Activated effector memory CD4-positive, alpha-beta T cell treated with anti-CD3 and anti-CD28 coated beads, Interleukin-2, amount 50 U/mL, for 16 hours (primary cell): ENCODE data around the gene DNAJB9.

Experiments
- DNase-seq: peaks from one replicate; pipeline ENCODE4 v3.0.0-alpha.2; 2020

DNAJB9 gene

DNA sequence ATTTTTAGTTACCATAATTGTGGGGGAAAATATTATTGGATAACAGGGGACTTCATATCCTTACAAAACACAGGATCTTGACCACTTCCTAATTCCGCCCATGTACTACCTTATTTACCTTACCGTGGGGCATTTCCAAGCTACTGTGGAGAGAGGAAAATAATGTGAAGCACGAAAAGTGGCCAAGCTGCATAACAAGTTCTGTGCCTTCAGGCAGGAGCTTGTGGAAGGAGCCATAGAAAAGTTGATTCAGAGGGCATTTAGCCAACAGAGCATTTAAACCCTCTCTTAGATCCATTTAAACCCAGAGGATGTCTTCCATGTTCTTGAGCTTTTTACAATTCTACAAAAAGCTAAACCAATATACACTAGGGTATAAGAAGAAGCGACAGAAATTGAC lies 41.6 kb downstream of the DNAJB9 start:
- no peak for DNase-seq

DNA sequence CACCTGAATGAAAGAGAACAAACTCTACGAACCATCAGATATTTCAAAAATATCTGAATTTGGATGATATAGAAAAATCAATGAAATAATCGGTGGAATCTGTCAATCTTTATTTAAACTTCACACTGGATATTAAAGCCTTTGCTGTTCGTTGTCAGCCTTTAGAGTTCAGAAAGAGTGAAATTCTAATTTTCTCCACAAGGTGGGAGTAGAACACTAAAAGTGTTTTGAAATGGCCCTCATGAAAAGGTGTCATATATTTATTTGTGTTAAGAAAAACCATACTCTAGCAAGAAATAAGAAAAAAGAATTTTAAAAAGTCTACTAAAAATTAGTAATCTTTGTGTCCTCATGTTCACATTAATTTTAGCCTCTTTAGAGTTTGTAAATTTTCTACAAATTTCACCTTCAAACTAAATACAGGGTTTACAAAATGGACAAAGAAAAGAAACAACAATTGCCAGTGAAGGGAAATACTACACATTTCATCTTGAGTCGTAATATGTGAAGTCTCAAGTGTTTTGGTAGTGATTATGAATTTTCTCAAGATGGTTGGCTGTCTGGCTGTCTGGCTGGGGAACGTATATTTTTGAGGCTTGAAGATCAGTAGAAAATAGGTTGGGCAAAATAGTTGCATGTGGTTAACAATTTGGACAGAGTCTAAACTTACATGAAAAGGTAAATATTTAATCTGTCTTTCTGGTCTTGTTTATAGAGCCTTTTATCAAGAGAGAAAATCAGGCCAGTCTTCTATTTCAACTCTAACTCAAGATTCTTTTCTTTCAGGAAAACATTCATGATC lies 43.7 kb downstream of the DNAJB9 start:
- DNase-seq = no peak

DNA sequence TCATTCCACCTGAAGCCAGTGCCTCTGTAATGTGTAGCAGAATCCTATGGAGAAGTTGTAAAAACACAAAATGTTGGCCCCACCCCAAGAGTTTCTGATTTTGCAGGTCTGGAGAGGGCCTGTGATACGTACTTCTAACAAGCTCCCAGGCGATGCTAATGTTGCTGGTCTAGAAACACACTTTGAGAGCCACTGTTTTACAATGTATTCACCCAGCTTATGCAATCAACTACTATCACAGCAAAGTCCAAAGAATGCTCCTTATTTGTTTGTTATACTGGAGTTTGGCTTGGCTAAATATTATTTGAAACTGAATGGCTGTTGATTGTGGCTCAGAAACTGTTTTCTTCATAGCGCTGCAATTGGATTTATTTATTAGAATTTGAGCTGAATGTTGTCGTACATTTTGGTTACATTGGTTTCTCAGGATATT lies 44.3 kb downstream of the DNAJB9 start:
- DNase-seq = no peak

DNA sequence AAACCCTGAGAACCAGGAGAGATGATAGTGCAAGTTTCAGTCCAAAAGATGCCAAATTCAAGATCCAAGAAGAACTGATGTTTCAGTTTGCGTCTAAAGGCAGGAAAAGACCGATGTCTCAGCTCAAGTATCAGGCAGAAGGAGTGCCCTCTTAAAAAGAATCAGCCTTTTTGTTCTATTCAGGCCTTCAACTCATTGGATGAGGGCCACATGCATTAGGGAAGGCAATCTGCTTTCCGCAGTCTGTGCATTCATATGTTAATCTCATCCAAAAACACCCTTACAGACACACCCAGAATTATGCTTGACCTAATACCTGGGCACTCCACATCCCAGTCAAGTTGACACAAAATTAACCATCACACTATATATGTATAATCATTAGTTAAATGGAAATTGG lies 45.2 kb downstream of the DNAJB9 start:
- no peak for DNase-seq

DNA sequence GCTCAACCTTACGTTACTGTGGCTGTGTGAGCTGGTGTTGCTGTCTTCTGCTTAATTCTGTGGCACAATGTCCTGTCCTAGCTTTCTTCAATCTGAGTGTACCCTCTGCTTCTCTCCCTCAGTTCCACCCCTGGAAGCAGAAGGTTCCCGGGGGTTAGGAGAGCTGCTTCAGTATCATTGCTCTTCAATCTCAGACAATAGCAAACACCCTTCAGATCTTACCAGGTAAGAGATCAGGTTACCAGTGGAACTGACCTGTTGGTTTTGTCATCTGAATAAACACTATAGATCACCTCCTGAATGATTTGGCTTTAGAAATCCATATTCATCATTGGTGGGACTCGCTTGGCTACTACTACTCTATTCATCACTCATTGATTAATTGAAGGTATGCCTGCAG lies 48.4 kb downstream of the DNAJB9 start:
- DNase-seq = no peak

DNA sequence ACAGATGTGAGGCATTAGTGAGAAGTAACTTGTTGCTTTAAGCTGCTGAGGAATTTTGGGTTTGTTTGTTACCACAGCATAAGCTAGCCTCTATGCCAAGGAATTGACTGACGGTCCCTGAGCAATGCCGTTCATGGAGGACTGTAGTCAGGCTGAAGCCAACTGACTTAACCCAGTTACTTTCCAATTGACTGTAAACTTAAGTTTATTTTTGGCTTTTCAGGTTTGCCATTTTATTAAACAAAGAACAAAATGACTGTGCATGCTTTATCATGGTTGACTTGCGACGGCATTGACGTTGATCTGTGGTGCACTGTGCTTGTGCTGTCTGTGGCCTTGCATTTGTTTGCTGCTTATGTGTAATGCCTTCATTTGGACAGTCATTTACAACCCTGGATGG lies 53.5 kb downstream of the DNAJB9 start:
- DNase-seq = no peak
